Measurements from ENCODE around the gene MIF. TPM values are rescaled to one million over a fixed set of nuclear protein-coding genes. Genes with fewer than 3 reads are reported as not detected.
"Not testable (repeated sequence)": the region's sequence is repeated elsewhere in the genome, so short reads cannot be mapped to it uniquely, and the experiment has no call there.

Gene MIF
- total RNA-seq, 2 experiments from 2014 or later = 1,202 to 1,440 TPM

DNA sequence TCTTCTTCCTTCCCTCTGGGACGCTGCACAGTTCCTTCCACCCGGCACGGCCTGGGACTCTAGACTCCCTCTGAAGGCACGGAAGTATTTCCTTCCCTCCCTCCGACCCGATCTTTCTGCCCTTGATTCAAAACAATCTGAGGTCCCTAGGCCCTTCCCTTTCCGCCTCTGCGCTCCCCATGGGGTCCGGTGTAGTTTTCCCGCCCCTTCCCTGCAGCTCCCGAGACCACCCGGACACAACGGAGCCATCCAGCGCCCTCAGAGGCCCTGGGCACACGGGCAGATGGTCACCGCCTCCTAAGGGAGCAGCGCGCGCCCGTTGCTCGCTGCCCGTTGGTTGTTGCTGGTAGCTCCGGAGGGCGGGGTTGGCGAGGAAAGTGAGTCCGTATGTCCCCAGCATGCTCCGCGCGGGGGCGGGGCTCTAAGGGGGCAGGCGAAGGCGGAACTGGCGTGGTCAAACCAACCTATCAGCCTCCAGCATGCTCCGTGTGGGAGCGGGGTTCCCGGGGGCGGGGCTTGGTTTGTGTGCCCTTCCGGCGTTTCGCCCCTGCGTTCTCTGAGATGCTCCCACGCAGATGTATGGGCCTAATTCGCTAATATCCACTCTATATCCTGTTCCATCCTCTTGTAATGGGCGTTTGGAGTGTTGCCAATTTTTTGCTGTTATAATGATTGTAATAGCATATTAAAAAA lies 19.6 kb downstream of the MIF start:
- Histone ChIP-seq H3K9me3 (ENCODE audit: low read length) (no peaks in the 10 kb centered on the region; the same call in 1 of the 2 replicates), H3K9me2 (ENCODE audit: insufficient read depth, low read length) (no peaks in the 10 kb centered on the region), H3K4me3 (ENCODE audit: low read depth, low read length, poor library complexity, severe bottlenecking) (peak overlapping the region; percentile 74), H4K20me1 (ENCODE audit: insufficient read depth, low read length) (no peaks in the 10 kb centered on the region), H3K4me2 (ENCODE audit: low read length) (peak overlapping the region; percentile 85), H3K27ac (ENCODE audit: low read depth, low read length, poor library complexity, severe bottlenecking) (peak overlapping the region; percentile 85), H3K79me2 (ENCODE audit: insufficient read depth, low read depth, low read length) (no peaks in the 10 kb centered on the region; the same call in 1 of the 2 replicates), H2AFZ (ENCODE audit: low read length) (peak overlapping the region; percentile 53; the same call in 1 of the 2 replicates), H3K36me3 (ENCODE audit: insufficient read depth, low read length) (peaks cover 24% of the 10 kb centered on the region; the same call in 1 of the 2 replicates), H3K4me1 (ENCODE audit: insufficient read depth, low read length, poor library complexity, severe bottlenecking) (peaks cover 63% of the 10 kb centered on the region)
- TF ChIP-seq CTCF (conservative IDR thresholded peaks at IDR 0.05; ENCODE audit: low read length) = no peak
- no peak for TF ChIP-seq EZH2phosphoT487 (IDR thresholded peaks at IDR 0.05; ENCODE audit: borderline replicate concordance, low read depth, low read length)
- BruUV-seq (replicated peaks) = no TSS peak
- ChIA-PET CTCF (ENCODE audit: unreplicated experiment) (interaction anchor here (1.3 kb wide), 1 partner anchor 20 kb away, joined by 3 read pairs; no protein-coding TSS in a partner anchor), POLR2A (interaction anchor here (0.7 to 5.6 kb wide), 5 partner anchors 20 to 129 kb away, joined by 3 to 43 read pairs (median 4); partner anchors contain the start of genes MIF and SLC2A11)
- intact Hi-C loops (cut with micrococcal nuclease; ENCODE audit: unreplicated experiment) = loop anchor here (5.0 kb wide), 1 partner anchor 147 kb away; the partner anchor contains the start of gene CHCHD10
- DNase-seq (ENCODE audit: low spot score) = peak; percentile 99

- BruUV-seq (replicated peaks) = no TSS peak
- DNase-seq (ENCODE audit: low spot score) = no peak
- H3K9me2 ChIP-seq (ENCODE audit: insufficient read depth, low read length) = no peaks in the 10 kb centered on the region
- peaks cover 53% of the 10 kb centered on the region for H3K4me1 ChIP-seq (ENCODE audit: insufficient read depth, low read length, poor library complexity, severe bottlenecking)
- H3K79me2 ChIP-seq (ENCODE audit: insufficient read depth, low read depth, low read length) = no peaks in the 10 kb centered on the region; the same call in 1 of the 2 replicates
- intact Hi-C loops (cut with micrococcal nuclease; ENCODE audit: unreplicated experiment) = no loop called here
- H3K9me3 ChIP-seq (ENCODE audit: low read length) = no peaks in the 10 kb centered on the region; the same call in 1 of the 2 replicates
- no peak overlapping the region for H2AFZ ChIP-seq (ENCODE audit: low read length)
- H3K27ac ChIP-seq (ENCODE audit: low read depth, low read length, poor library complexity, severe bottlenecking) = peak overlapping the region; percentile 85
- no peaks in the 10 kb centered on the region for H4K20me1 ChIP-seq (ENCODE audit: insufficient read depth, low read length)
- H3K36me3 ChIP-seq (ENCODE audit: insufficient read depth, low read length) = peaks cover 29% of the 10 kb centered on the region
- POLR2A ChIA-PET = no interaction called here
- peak overlapping the region; percentile 65 for H3K4me2 ChIP-seq (ENCODE audit: low read length)
- TF ChIP-seq EZH2phosphoT487 (IDR thresholded peaks at IDR 0.05; ENCODE audit: borderline replicate concordance, low read depth, low read length) = no peak
- TF ChIP-seq CTCF (conservative IDR thresholded peaks at IDR 0.05; ENCODE audit: low read length) = no peak
- CTCF ChIA-PET (ENCODE audit: unreplicated experiment) = no interaction called here
- H3K4me3 ChIP-seq (ENCODE audit: low read depth, low read length, poor library complexity, severe bottlenecking) = peak overlapping the region; percentile 74
Measured at GRCh38 chr22:23915290-23915689, 21.1 kb downstream of the MIF start.

DNA sequence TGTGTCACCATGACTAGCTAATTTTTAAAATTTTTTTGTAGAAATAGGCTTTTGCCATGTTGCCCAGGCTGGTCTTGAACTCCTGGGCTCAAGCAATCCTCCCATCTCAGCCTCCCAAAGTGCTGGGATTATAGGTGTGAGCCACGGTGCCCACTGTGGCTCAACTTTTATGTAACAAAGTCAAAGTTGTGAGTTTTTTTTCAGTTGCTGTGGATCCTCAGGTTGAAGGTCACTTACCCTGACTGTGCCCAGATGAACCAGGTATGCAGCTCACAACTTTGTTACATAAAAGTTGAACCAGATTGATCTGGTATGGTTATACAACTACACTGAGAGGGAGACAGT lies 26.1 kb downstream of the MIF start:
- DNase-seq (ENCODE audit: low spot score); H3K27ac ChIP-seq (ENCODE audit: low read depth, low read length, poor library complexity, severe bottlenecking); H2AFZ ChIP-seq (ENCODE audit: low read length); intact Hi-C loops (cut with micrococcal nuclease; ENCODE audit: unreplicated experiment); H3K79me2 ChIP-seq (ENCODE audit: insufficient read depth, low read depth, low read length); H4K20me1 ChIP-seq (ENCODE audit: insufficient read depth, low read length); H3K4me2 ChIP-seq (ENCODE audit: low read length); CTCF ChIA-PET (ENCODE audit: unreplicated experiment); H3K9me2 ChIP-seq (ENCODE audit: insufficient read depth, low read length); BruUV-seq (replicated peaks); H3K4me1 ChIP-seq (ENCODE audit: insufficient read depth, low read length, poor library complexity, severe bottlenecking); H3K4me3 ChIP-seq (ENCODE audit: low read depth, low read length, poor library complexity, severe bottlenecking): not testable (repeated sequence)
- Histone ChIP-seq H3K9me3 (ENCODE audit: low read length) (peaks cover 15% of the 10 kb centered on the region; the same call in 1 of the 2 replicates), H3K36me3 (ENCODE audit: insufficient read depth, low read length) (peaks cover 49% of the 10 kb centered on the region)
- POLR2A ChIA-PET = interaction anchor here (1.4 to 1.7 kb wide), 2 partner anchors 11 to 61 kb away, joined by 6 to 7 read pairs; no protein-coding TSS in a partner anchor

DNA sequence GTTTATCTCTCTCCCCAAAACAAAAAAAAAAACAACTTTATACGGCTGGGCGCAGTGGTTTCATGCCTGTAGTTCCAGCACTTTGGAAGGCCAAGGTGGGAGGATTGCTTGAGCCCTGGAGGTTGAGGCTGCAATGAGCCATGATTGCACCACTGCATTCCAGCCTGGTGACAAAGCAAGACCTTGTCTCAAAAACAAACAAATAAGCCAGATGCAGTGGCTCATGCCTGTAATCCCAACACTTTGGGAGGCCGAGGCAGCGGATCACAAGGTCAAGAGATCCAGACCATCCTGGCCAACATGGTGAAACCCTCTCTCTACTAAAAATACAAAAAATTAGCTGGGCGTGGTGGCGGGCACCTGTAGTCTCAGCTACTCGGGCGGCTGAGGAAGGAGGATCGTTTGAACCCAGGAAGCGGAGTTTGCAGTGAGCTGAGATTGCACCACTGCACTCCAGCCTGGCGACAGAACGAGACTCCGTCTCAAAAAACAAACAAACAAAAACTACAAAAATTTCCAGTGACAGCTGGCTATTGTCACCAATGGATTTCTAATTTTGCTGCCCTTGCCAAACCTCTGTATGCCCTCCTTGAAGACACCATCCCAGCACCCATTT lies 27.5 kb downstream of the MIF start:
- H3K9me2 ChIP-seq (ENCODE audit: insufficient read depth, low read length); H4K20me1 ChIP-seq (ENCODE audit: insufficient read depth, low read length); DNase-seq (ENCODE audit: low spot score); CTCF ChIA-PET (ENCODE audit: unreplicated experiment); H2AFZ ChIP-seq (ENCODE audit: low read length); H3K79me2 ChIP-seq (ENCODE audit: insufficient read depth, low read depth, low read length); POLR2A ChIA-PET; intact Hi-C loops (cut with micrococcal nuclease; ENCODE audit: unreplicated experiment); H3K27ac ChIP-seq (ENCODE audit: low read depth, low read length, poor library complexity, severe bottlenecking); BruUV-seq (replicated peaks); H3K4me1 ChIP-seq (ENCODE audit: insufficient read depth, low read length, poor library complexity, severe bottlenecking); H3K4me3 ChIP-seq (ENCODE audit: low read depth, low read length, poor library complexity, severe bottlenecking); H3K4me2 ChIP-seq (ENCODE audit: low read length): not testable (repeated sequence)
- H3K9me3 ChIP-seq (ENCODE audit: low read length) = peaks cover 16% of the 10 kb centered on the region
- peaks cover 59% of the 10 kb centered on the region for H3K36me3 ChIP-seq (ENCODE audit: insufficient read depth, low read length)

Measured in OCI-LY7 (cell line).